Suprapubic skin (tissue), 4 donors: ENCODE measurements around the gene AMDHD2.

Source experiments
- EP300 ChIP-seq: sonication (generic); formaldehyde crosslinking; IDR thresholded peaks from one replicate; pipeline ENCODE4 v1.6.1; 2017; ENCODE audit warnings: antibody characterized with exemption
- POLR2A ChIP-seq, 2 donors: fragments of 450-650 bp; IDR thresholded peaks; one replicate each; pipeline ENCODE4 v1.6.1; 2017; ENCODE audit warnings: antibody characterized with exemption in 2 of 2, mild to moderate bottlenecking in 2 of 2, moderate library complexity in 2 of 2
- POLR2AphosphoS5 ChIP-seq, 3 donors: sonication (generic); formaldehyde crosslinking; IDR thresholded peaks; one replicate each; pipeline ENCODE4 v1.6.1; 2017; ENCODE audit warnings: antibody characterized with exemption in 3 of 3
- TF ChIP-seq, protein P1 (sequence below), 2 donors: fragments of 200-600 bp in 1 of 2; fragments of 450-650 bp in 1 of 2; sonication (generic) in 1 of 2; IDR thresholded peaks; one replicate each; pipeline ENCODE4 v1.5.1; 2016 to 2019; ENCODE audit warnings: antibody characterized with exemption in 2 of 2, mild to moderate bottlenecking in 1 of 2, moderate library complexity in 1 of 2

DNA sequence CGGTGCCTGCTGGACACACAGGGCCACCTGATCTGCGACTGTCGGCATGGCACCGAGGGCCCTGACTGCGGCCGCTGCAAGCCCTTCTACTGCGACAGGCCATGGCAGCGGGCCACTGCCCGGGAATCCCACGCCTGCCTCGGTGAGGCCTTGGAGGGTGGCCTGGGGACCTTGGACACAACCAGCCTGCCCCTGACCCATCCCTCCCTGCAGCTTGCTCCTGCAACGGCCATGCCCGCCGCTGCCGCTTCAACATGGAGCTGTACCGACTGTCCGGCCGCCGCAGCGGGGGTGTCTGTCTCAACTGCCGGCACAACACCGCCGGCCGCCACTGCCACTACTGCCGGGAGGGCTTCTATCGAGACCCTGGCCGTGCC is 47.7 kb upstream of the AMDHD2 start:
- TF ChIP-seq, protein P1, sequence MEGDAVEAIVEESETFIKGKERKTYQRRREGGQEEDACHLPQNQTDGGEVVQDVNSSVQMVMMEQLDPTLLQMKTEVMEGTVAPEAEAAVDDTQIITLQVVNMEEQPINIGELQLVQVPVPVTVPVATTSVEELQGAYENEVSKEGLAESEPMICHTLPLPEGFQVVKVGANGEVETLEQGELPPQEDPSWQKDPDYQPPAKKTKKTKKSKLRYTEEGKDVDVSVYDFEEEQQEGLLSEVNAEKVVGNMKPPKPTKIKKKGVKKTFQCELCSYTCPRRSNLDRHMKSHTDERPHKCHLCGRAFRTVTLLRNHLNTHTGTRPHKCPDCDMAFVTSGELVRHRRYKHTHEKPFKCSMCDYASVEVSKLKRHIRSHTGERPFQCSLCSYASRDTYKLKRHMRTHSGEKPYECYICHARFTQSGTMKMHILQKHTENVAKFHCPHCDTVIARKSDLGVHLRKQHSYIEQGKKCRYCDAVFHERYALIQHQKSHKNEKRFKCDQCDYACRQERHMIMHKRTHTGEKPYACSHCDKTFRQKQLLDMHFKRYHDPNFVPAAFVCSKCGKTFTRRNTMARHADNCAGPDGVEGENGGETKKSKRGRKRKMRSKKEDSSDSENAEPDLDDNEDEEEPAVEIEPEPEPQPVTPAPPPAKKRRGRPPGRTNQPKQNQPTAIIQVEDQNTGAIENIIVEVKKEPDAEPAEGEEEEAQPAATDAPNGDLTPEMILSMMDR (IDR thresholded peaks at IDR 0.05) = no peak
- no peak for TF ChIP-seq POLR2AphosphoS5 (IDR thresholded peaks at IDR 0.05)
- TF ChIP-seq POLR2A (IDR thresholded peaks at IDR 0.05) = no peak
- TF ChIP-seq EP300 = no peak
